HEK293 (cell line): ENCODE results near the gene BCL6.
A peak's percentile ranks its signal among the peaks of the same experiment; 100 is the strongest.

Source experiments
- CTCF ChIP-seq: fragments of 450-650 bp; formaldehyde crosslinking; IDR thresholded peaks from 2 replicates; pipeline ENCODE4 v1.5.1; 2016; ENCODE audit warnings: missing biosample characterization, missing genetic modification characterization
- REST ChIP-seq: fragments of 450-650 bp; formaldehyde crosslinking; IDR thresholded peaks from 2 replicates; pipeline ENCODE4 v1.5.1; 2016; ENCODE audit warnings: missing biosample characterization, missing genetic modification characterization
- ZBTB17 ChIP-seq: fragments of 450-650 bp; formaldehyde crosslinking; IDR thresholded peaks from 2 replicates; pipeline ENCODE4 v1.5.1; 2016; ENCODE audit warnings: missing biosample characterization, missing genetic modification characterization
- ZFP41 ChIP-seq: fragments of 450-650 bp; formaldehyde crosslinking; IDR thresholded peaks from 2 replicates; pipeline ENCODE4 v1.5.1; 2016; ENCODE audit warnings: missing biosample characterization, missing genetic modification characterization, borderline replicate concordance
- ZNF19 ChIP-seq: fragments of 450-650 bp; formaldehyde crosslinking; IDR thresholded peaks from 2 replicates; pipeline ENCODE4; 2016; ENCODE audit warnings: missing biosample characterization, missing genetic modification characterization, low read depth
- ZNF350 ChIP-seq: fragments of 450-650 bp; formaldehyde crosslinking; IDR thresholded peaks from 2 replicates; pipeline ENCODE4 v1.5.0; 2017; ENCODE audit warnings: missing biosample characterization, mild to moderate bottlenecking, missing genetic modification characterization

- TF ChIP-seq ZBTB17 (tag by site-specific recombination) (peak; percentile 23; the same call in 1 of the 2 replicates), ZNF350 (tag by site-specific recombination) (no peak), CTCF (tag by site-specific recombination) (no peak), REST (tag by site-specific recombination) (0 out of 2 replicates have a peak, but pooled peaks have one; percentile 5), ZFP41 (tag by site-specific recombination) (no peak), ZNF19 (tag by site-specific recombination) (no peak)
These were observed 5.3 kb upstream of the BCL6 start for GRCh38 chr3:187750513-187751123.
